H9 (cell line): ENCODE measurements around the gene LMX1B. TPM values are rescaled to one million over a fixed set of nuclear protein-coding genes. Genes with fewer than 3 reads are reported as not detected.
A peak's percentile ranks its signal among the peaks of the same experiment; 100 is the strongest.

ENCODE experiments used
- DNase-seq: peaks from one replicate; pipeline ENCODE4 v3.0.0-alpha.2; 2017
- H2AFZ ChIP-seq: one replicate; pipeline ENCODE4 v1.6.1; 2013; ENCODE audit warnings: mild to moderate bottlenecking, low read length, control low read depth, moderate library complexity
- H2AK5ac ChIP-seq: 2 replicates; pipeline ENCODE4 v1.6.1; 2013; ENCODE audit warnings: low read length, control low read depth, mixed read lengths; ENCODE audit not compliant: insufficient read length
- H2BK120ac ChIP-seq: one replicate; pipeline ENCODE4 v1.6.1; 2013; ENCODE audit warnings: low read depth, mild to moderate bottlenecking, low read length, control low read depth, inconsistent platforms; ENCODE audit not compliant: poor library complexity, severe bottlenecking
- H2BK12ac ChIP-seq: 2 replicates; pipeline ENCODE4 v1.6.1; 2013; ENCODE audit warnings: low read length, control low read depth, mixed read lengths, low read depth; ENCODE audit not compliant: insufficient read length
- H2BK15ac ChIP-seq: 2 replicates; pipeline ENCODE4 v1.6.1; 2013; ENCODE audit warnings: low read depth, low read length, control low read depth
- H2BK20ac ChIP-seq: one replicate; pipeline ENCODE4 v1.6.1; 2013; ENCODE audit warnings: low read depth, mild to moderate bottlenecking, low read length, control low read depth, inconsistent platforms; ENCODE audit not compliant: poor library complexity, severe bottlenecking
- H2BK5ac ChIP-seq: 2 replicates; pipeline ENCODE4 v1.6.1; 2013; ENCODE audit warnings: low read length, control low read depth, mixed read lengths; ENCODE audit not compliant: insufficient read length
- H3K14ac ChIP-seq: 2 replicates; pipeline ENCODE4 v1.6.1; 2013; ENCODE audit warnings: low read length, control low read depth; ENCODE audit not compliant: insufficient read depth
- H3K18ac ChIP-seq: 2 replicates; pipeline ENCODE4 v1.6.1; 2013; ENCODE audit warnings: low read depth, mild to moderate bottlenecking, mixed read lengths, low read length, control low read depth; ENCODE audit not compliant: insufficient read length
- H3K23ac ChIP-seq: 2 replicates; pipeline ENCODE4 v1.6.1; 2013; ENCODE audit warnings: low read length, control low read depth, mixed read lengths, low read depth; ENCODE audit not compliant: insufficient read length
- H3K23me2 ChIP-seq: 2 replicates; pipeline ENCODE4 v1.6.1; 2013; ENCODE audit warnings: low read depth, mild to moderate bottlenecking, mixed read lengths, low read length, control low read depth; ENCODE audit not compliant: insufficient read length, poor library complexity, severe bottlenecking
- H3K27ac ChIP-seq: 2 replicates; pipeline ENCODE4 v1.5.1; 2013; ENCODE audit warnings: low read length, control low read depth, mixed read lengths, low read depth; ENCODE audit not compliant: insufficient read length
- H3K27me3 ChIP-seq: 2 replicates; pipeline ENCODE4 v1.6.1; 2013; ENCODE audit warnings: low read length, control low read depth, inconsistent platforms; ENCODE audit not compliant: insufficient read depth
- H3K4ac ChIP-seq: 2 replicates; pipeline ENCODE4 v1.6.1; 2013; ENCODE audit warnings: low read depth, mild to moderate bottlenecking, control low read depth, inconsistent platforms, low read length, moderate library complexity
- H3K4me1 ChIP-seq: 2 replicates; pipeline ENCODE4 v1.6.1; 2013; ENCODE audit warnings: low read length, control low read depth, inconsistent platforms; ENCODE audit not compliant: insufficient read depth
- H3K4me2 ChIP-seq: 2 replicates; pipeline ENCODE4 v1.6.1; 2013; ENCODE audit warnings: low read length, control low read depth, mixed read lengths; ENCODE audit not compliant: insufficient read length, insufficient read depth
- H3K56ac ChIP-seq: 2 replicates; pipeline ENCODE4 v1.6.1; 2013; ENCODE audit warnings: low read depth, mild to moderate bottlenecking, mixed read lengths, low read length, control low read depth; ENCODE audit not compliant: insufficient read length
- H3K79me1 ChIP-seq: 2 replicates; pipeline ENCODE4 v1.6.1; 2013; ENCODE audit warnings: low read depth, mild to moderate bottlenecking, moderate library complexity, low read length, control low read depth, inconsistent platforms; ENCODE audit not compliant: insufficient read depth, poor library complexity, severe bottlenecking
- H3K79me2 ChIP-seq: 2 replicates; pipeline ENCODE4 v1.6.1; 2013; ENCODE audit warnings: low read length, control low read depth, inconsistent platforms; ENCODE audit not compliant: insufficient read depth
- H3K9ac ChIP-seq: 2 replicates; pipeline ENCODE4 v1.6.1; 2013; ENCODE audit warnings: low read length, control low read depth, mixed read lengths; ENCODE audit not compliant: insufficient read length; ENCODE audit errors: extremely low read depth
- H3K9me3 ChIP-seq: one replicate; pipeline ENCODE4 v1.6.1; 2013; ENCODE audit warnings: low read depth, low read length, inconsistent platforms; ENCODE audit not compliant: control insufficient read depth
- H3T11ph ChIP-seq: one replicate; pipeline ENCODE4 v1.6.1; 2013; ENCODE audit warnings: mild to moderate bottlenecking, low read length, control low read depth, inconsistent platforms
- H4K20me1 ChIP-seq: one replicate; pipeline ENCODE4 v1.6.1; 2013; ENCODE audit not compliant: control insufficient read depth, insufficient read length, insufficient read depth
- H4K5ac ChIP-seq: 2 replicates; pipeline ENCODE4 v1.6.1; 2013; ENCODE audit warnings: low read depth, mild to moderate bottlenecking, mixed read lengths, low read length, control low read depth; ENCODE audit not compliant: insufficient read length
- H4K8ac ChIP-seq: replicated peaks from 2 replicates; pipeline ENCODE4 v1.6.1; 2013; ENCODE audit warnings: low read length, control low read depth, mixed read lengths, low read depth; ENCODE audit not compliant: insufficient read length
- H4K91ac ChIP-seq: 2 replicates; pipeline ENCODE4 v1.6.1; 2013; ENCODE audit warnings: low read depth, mild to moderate bottlenecking, moderate library complexity, mixed read lengths, low read length, control low read depth; ENCODE audit not compliant: insufficient read length
- H3K27ac Mint-ChIP-seq, 3 experiments: 2 replicates in 2 of 3; 3 replicates in 1 of 3; pipeline ENCODE4 v1.8.0; 2020 to 2021; ENCODE audit warnings: mixed read lengths in 3 of 3, mild to moderate bottlenecking in 1 of 3, moderate library complexity in 1 of 3
- H3K27me3 Mint-ChIP-seq: 2 replicates; pipeline ENCODE4 v1.8.0; 2021; ENCODE audit warnings: low read depth, mild to moderate bottlenecking, moderate library complexity, mixed read lengths
- H3K36me3 Mint-ChIP-seq, 3 experiments: 2 replicates in 2 of 3; 3 replicates in 1 of 3; pipeline ENCODE4 v1.8.0; 2020 to 2021; ENCODE audit warnings: low read depth in 3 of 3, mixed read lengths in 3 of 3; ENCODE audit not compliant: insufficient read depth in 1 of 3
- H3K4me1 Mint-ChIP-seq, 2 experiments: 2 replicates each; pipeline ENCODE4 v1.8.0; 2020; ENCODE audit warnings: mixed read lengths in 2 of 2
- H3K4me3 Mint-ChIP-seq, 2 experiments: 2 replicates in 1 of 2; 3 replicates in 1 of 2; pipeline ENCODE4 v1.8.0; 2020 to 2021; ENCODE audit warnings: mild to moderate bottlenecking in 2 of 2, mixed read lengths in 2 of 2, moderate library complexity in 1 of 2
- H3K9me3 Mint-ChIP-seq, 2 experiments: 2 replicates in 1 of 2; 3 replicates in 1 of 2; pipeline ENCODE4 v1.8.0; 2020; ENCODE audit warnings: mild to moderate bottlenecking in 2 of 2, mixed read lengths in 2 of 2, moderate library complexity in 1 of 2
- CTCF ChIP-seq: fragments of 200-600 bp; sonication (generic); conservative IDR thresholded peaks from 3 replicates; pipeline ENCODE4 v1.8.0; 2021; ENCODE audit warnings: antibody characterized with exemption, mild to moderate bottlenecking
- WGBS: extraction: QIAGEN DNeasy Blood & Tissue Kit; methylation state at CpG from one replicate; pipeline ENCODE4 v1.1.7; 2013; ENCODE audit warnings: missing lambda C conversion rate, low lambda C conversion rate, mixed read lengths; ENCODE audit not compliant: insufficient read length; ENCODE audit errors: extremely low coverage; 5-methylcytosine and 5-hydroxymethylcytosine counted together
- total RNA-seq: library from RNA; stranded (reverse); gene quantifications from 2 replicates; pipeline ENCODE4 v1.2.1, GENCODE V29; 2021

The LMX1B gene
- total RNA-seq, 1 experiment from 2014 or later, result 0.85 TPM

DNA sequence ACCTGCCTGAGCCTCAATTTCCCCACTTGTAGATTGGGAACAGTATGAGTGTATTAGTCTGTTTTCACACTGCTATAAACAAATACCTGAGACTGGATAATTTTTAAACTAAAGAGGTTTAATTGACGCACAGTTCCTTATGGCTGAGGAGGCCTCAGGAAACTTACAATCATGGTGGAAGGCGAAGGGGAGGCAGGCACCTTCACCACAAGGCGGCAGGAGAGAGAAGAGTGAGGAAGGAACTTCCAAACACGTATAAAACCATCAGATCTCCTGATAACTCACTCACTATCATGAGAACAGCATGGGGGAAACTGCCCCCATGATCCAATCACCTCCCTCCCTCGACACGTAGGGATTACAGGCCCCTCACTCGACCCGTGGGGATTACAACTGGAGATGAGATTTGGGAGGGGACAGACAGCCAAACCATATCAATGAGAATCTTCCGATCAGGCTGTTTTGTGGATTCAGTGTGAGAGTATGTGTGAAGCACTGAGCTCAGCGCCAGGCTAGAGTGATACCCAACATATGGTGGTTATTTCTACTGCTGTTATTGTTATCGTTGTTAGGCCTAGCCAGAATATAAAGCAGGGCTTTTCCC is 14.6 kb upstream of the LMX1B start:
- H3K18ac ChIP-seq, result no peak overlapping the region
- H4K8ac ChIP-seq, result no peak overlapping the region
- H3K4me1 Mint-ChIP-seq, result peaks cover 2 to 3% of the 10 kb centered on the region in 2 experiments; a peak in 2 of 4 replicates
- no peak overlapping the region for H3K9ac ChIP-seq
- no peaks in the 10 kb centered on the region for H3K79me1 ChIP-seq
- H4K91ac ChIP-seq, result no peak overlapping the region
- H3K4me3 Mint-ChIP-seq, result no peak overlapping the region
- no peak overlapping the region for H2BK20ac ChIP-seq
- H3K36me3 Mint-ChIP-seq, result no peaks in the 10 kb centered on the region
- no peak overlapping the region for H3K56ac ChIP-seq
- no peak overlapping the region for H4K5ac ChIP-seq
- H3K27me3 ChIP-seq, result no peaks in the 10 kb centered on the region; the same call in 1 of the 2 replicates
- H2BK120ac ChIP-seq, result no peak overlapping the region
- H3K4me1 ChIP-seq, result no peaks in the 10 kb centered on the region
- H3K4ac ChIP-seq, result no peak overlapping the region
- H3K79me2 ChIP-seq, result no peaks in the 10 kb centered on the region
- H3K4me2 ChIP-seq, result no peak overlapping the region
- H2AK5ac ChIP-seq, result no peak overlapping the region
- TF ChIP-seq CTCF, result peak; percentile 80
- H3K9me3 ChIP-seq, result no peaks in the 10 kb centered on the region
- H2BK12ac ChIP-seq, result no peak overlapping the region
- H3K27ac Mint-ChIP-seq, result no peak overlapping the region
- no peak overlapping the region for H3K27ac ChIP-seq
- peak; percentile 59 for DNase-seq
- no peak overlapping the region for H3K23ac ChIP-seq
- no CpG with 5 or more reads among the region's 11 CpGs for WGBS
- no peak overlapping the region for H3T11ph ChIP-seq
- no peaks in the 10 kb centered on the region for H4K20me1 ChIP-seq
- H3K27me3 Mint-ChIP-seq, result peaks cover 74% of the 10 kb centered on the region
- H3K23me2 ChIP-seq, result no peaks in the 10 kb centered on the region
- H2BK15ac ChIP-seq, result no peak overlapping the region
- H2AFZ ChIP-seq, result no peak overlapping the region
- no peak overlapping the region for H3K14ac ChIP-seq
- H2BK5ac ChIP-seq, result no peak overlapping the region
- no peaks in the 10 kb centered on the region; a peak in 1 of 5 replicates for H3K9me3 Mint-ChIP-seq
